Tibial nerve (tissue), 4 donors: Measurements from ENCODE around the gene STK33. TPM values are rescaled to one million over a fixed set of nuclear protein-coding genes. Genes with fewer than 3 reads are reported as not detected.

ENCODE experiments used
- DNase-seq, 2 donors: peaks; one replicate each; pipeline ENCODE4 v3.0.0-alpha.2; 2019; ENCODE audit warnings: low spot score in 2 of 2
- H3K27ac ChIP-seq, 4 donors: fragments of 200-600 bp; sonication (generic) in 3 of 4; one replicate each; pipeline ENCODE4 v1.5.1; 2017 to 2019; ENCODE audit warnings: mild to moderate bottlenecking in 1 of 4
- H3K27me3 ChIP-seq, 2 donors: fragments of 200-600 bp; sonication (generic) in 1 of 2; one replicate each; pipeline versions ENCODE4 v1.5.1 to v1.6.0; 2017 to 2019
- H3K36me3 ChIP-seq, 3 donors: fragments of 200-600 bp; sonication (generic); one replicate each; pipeline ENCODE4 v1.5.1; 2018 to 2019
- H3K4me1 ChIP-seq, 4 donors: fragments of 200-600 bp; sonication (generic) in 3 of 4; one replicate each; pipeline ENCODE4 v1.5.1; 2017 to 2019
- H3K4me3 ChIP-seq, 4 donors: fragments of 200-600 bp; sonication (generic) in 3 of 4; one replicate each; pipeline ENCODE4 v1.5.1; 2017 to 2019; ENCODE audit warnings: mild to moderate bottlenecking in 1 of 4, moderate library complexity in 1 of 4
- H3K9me3 ChIP-seq, 4 donors: fragments of 200-600 bp; sonication (generic) in 3 of 4; one replicate each; pipeline ENCODE4 v1.5.1; 2017 to 2019
- CTCF ChIP-seq, 5 experiments: fragments of 200-600 bp in 3 of 5; fragments of 450-650 bp in 2 of 5; sonication (generic) in 3 of 5; IDR thresholded peaks; one replicate each; pipeline ENCODE4 v1.5.1; 2016 to 2019; ENCODE audit warnings: antibody characterized with exemption in 5 of 5, mild to moderate bottlenecking in 3 of 5, moderate library complexity in 2 of 5
- EP300 ChIP-seq, 2 donors: sonication (generic); formaldehyde crosslinking; IDR thresholded peaks; one replicate each; pipeline ENCODE4 v1.6.1; 2017; ENCODE audit warnings: antibody characterized with exemption in 2 of 2, mild to moderate bottlenecking in 1 of 2
- POLR2A ChIP-seq, 2 donors: fragments of 450-650 bp; IDR thresholded peaks; one replicate each; pipeline ENCODE4 v1.6.1; 2017; ENCODE audit warnings: antibody characterized with exemption in 2 of 2, mild to moderate bottlenecking in 2 of 2, moderate library complexity in 2 of 2
- WGBS, 2 donors: methylation state at CpG; one replicate each; pipeline ENCODE4 v1.1.5; 2018; 5-methylcytosine and 5-hydroxymethylcytosine counted together
- small RNA-seq: library from RNA; depleted of rRNA; stranded (forward); fragments of <200 nt; gene quantifications from one replicate; pipeline ENCODE3, GENCODE V24; 2016
- total RNA-seq, 4 donors: library from RNA; depleted of rRNA; stranded (reverse); fragments of >200 nt; gene quantifications; one replicate each; pipeline ENCODE4 v1.1.0, GENCODE V29; 2016

Gene STK33
- total RNA-seq, 4 donors from 2014 or later = 3.6 to 6.8 (median 5.0) TPM

DNA sequence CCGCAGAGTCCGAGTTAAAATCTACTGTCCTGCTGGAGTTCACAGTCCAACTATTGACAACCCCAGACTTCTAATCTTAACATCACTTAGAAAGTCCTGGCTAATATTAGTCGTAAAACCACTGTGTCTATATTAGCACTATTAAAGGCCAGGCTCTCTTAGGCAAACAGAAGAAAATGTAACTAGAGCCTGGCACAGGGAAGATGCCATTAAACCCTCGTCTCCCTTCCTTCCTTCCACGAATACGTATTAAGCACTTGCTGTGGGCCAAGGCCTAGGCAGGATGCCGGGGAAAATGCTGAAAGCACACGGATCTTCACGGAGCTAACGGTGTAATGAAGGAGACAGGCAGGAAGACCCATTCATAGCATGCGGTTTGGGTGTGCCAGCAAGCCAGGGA lies 248.8 kb downstream of the STK33 start:
- Histone ChIP-seq H3K36me3 (no peaks in the 10 kb centered on the region), H3K27me3 (no peaks in the 10 kb centered on the region), H3K27ac (no peak overlapping the region), H3K9me3 (no peaks in the 10 kb centered on the region), H3K4me3 (no peak overlapping the region), H3K4me1 (no peaks in the 10 kb centered on the region)
- TF ChIP-seq CTCF (IDR thresholded peaks at IDR 0.05) (no peak), POLR2A (IDR thresholded peaks at IDR 0.05) (no peak), EP300 (IDR thresholded peaks at IDR 0.05) (no peak)
- DNase-seq = no peak
- 86 to 89% methylated on average over 11 of the region's 11 CpGs for WGBS, 2 donors

DNA sequence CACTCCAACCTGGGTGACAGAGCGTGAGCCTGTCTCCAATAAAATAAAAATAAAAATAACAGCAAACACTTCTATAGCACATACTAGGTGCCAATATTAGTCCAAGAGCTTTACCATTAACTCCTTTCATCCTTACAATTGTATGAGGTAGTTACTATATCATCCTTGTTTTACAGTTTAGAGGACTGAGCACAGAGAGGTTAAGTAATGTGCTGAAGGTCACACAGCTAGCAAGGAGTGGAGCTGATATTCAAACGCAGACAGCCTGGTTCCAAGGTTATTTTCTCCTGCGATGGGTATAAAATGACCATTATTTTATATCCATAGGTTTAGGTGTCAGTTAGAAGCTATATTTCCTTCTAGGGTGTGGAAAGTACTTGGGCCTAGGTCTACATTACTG lies 249.7 kb downstream of the STK33 start:
- 65 to 82% methylated on average over 3 of the region's 3 CpGs for WGBS, 2 donors
- no peak overlapping the region for H3K27ac ChIP-seq
- H3K27me3 ChIP-seq = peaks cover 0 to 4% of the 10 kb centered on the region in 2 donors
- no peak for DNase-seq
- no peaks in the 10 kb centered on the region for H3K9me3 ChIP-seq
- H3K4me3 ChIP-seq = no peak overlapping the region
- no peaks in the 10 kb centered on the region for H3K4me1 ChIP-seq
- TF ChIP-seq EP300 (IDR thresholded peaks at IDR 0.05) = no peak
- no peak for TF ChIP-seq CTCF (IDR thresholded peaks at IDR 0.05)
- no peak for TF ChIP-seq POLR2A (IDR thresholded peaks at IDR 0.05)
- no peaks in the 10 kb centered on the region for H3K36me3 ChIP-seq

- peaks cover 0 to 4% of the 10 kb centered on the region in 2 donors for H3K27me3 ChIP-seq
- no peaks in the 10 kb centered on the region for H3K36me3 ChIP-seq
- H3K4me3 ChIP-seq = no peak overlapping the region
- H3K4me1 ChIP-seq = no peaks in the 10 kb centered on the region
- H3K9me3 ChIP-seq = no peaks in the 10 kb centered on the region
- TF ChIP-seq CTCF (IDR thresholded peaks at IDR 0.05) = no peak
- no peak for TF ChIP-seq EP300 (IDR thresholded peaks at IDR 0.05)
- TF ChIP-seq POLR2A (IDR thresholded peaks at IDR 0.05) = no peak
- whole genome bisulfite sequencing, 2 donors = 68 to 71% methylated on average over 16 to 18 of the region's 18 CpGs
- H3K27ac ChIP-seq = no peak overlapping the region
- DNase-seq = no peak
Observed at GRCh38 chr11:8342821-8343681, 251.0 kb downstream of the STK33 start.

DNA sequence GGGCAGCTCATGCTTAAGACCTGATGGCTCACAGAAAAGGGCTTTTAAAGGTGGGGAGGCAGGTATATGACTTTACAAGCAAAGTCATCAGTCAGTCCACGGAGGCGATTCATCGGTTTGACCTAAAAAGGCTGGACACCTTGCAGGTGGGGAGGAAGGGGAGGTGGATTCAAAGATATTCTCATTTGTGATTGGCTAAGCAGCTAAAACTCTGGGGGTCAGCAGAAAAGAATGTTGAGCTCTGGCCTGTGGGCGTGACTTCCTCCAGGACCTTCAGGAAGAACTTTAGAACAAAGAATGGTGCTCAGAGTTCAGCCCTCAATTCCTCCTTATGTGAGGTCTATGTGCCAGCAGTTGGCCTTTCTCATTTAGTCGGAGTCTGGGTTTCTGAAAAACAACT lies 252.0 kb downstream of the STK33 start:
- H3K4me1 ChIP-seq = no peaks in the 10 kb centered on the region
- no peak for DNase-seq
- H3K27me3 ChIP-seq = peaks cover 0 to 4% of the 10 kb centered on the region in 2 donors
- H3K27ac ChIP-seq = no peak overlapping the region
- H3K9me3 ChIP-seq = no peaks in the 10 kb centered on the region
- no peak overlapping the region for H3K4me3 ChIP-seq
- TF ChIP-seq CTCF (IDR thresholded peaks at IDR 0.05) (no peak), EP300 (IDR thresholded peaks at IDR 0.05) (no peak), POLR2A (IDR thresholded peaks at IDR 0.05) (no peak)
- no peaks in the 10 kb centered on the region for H3K36me3 ChIP-seq
- 67 to 74% methylated on average over 5 of the region's 5 CpGs for WGBS, 2 donors

Small RNAs within 50 kb of the gene (small RNA-seq; reads per million reads assigned to genes)
- not detected for gene RF00601

Other genes starting within 250 kb of the STK33 start
- gene TRIM66, start 88.4 kb upstream of the STK33 start, total RNA-seq = 10 to 100 TPM in 3 of 4 donors, 1 to 10 TPM in 1; 7.1 to 26.5 (median 16.2) TPM
- 100 to 1,000 TPM; 800 to 945 (median 825) TPM for gene RPL27A, start 88.6 kb upstream of the STK33 start, total RNA-seq